Osteocyte (in vitro differentiated cells): ENCODE results near the gene PDE4D. TPM values are rescaled to one million over a fixed set of nuclear protein-coding genes. Genes with fewer than 3 reads are reported as not detected.

Experiments used
- DNase-seq: peaks from one replicate; pipeline ENCODE4 v3.0.0; 2021; ENCODE audit warnings: mixed read lengths; ENCODE audit not compliant: unreplicated experiment; ENCODE audit errors: extremely low spot score
- H3K27ac Mint-ChIP-seq: one replicate; pipeline ENCODE4 v1.8.0; 2021; ENCODE audit warnings: mild to moderate bottlenecking, mixed read lengths; ENCODE audit not compliant: unreplicated experiment
- H3K27me3 Mint-ChIP-seq: one replicate; pipeline ENCODE4 v1.8.0; 2021; ENCODE audit warnings: mixed read lengths; ENCODE audit not compliant: unreplicated experiment
- H3K36me3 Mint-ChIP-seq: one replicate; pipeline ENCODE4 v1.8.0; 2021; ENCODE audit warnings: mixed read lengths; ENCODE audit not compliant: unreplicated experiment
- H3K4me1 Mint-ChIP-seq: one replicate; pipeline ENCODE4 v1.8.0; 2021; ENCODE audit warnings: mixed read lengths; ENCODE audit not compliant: unreplicated experiment
- H3K4me3 Mint-ChIP-seq: one replicate; pipeline ENCODE4 v1.8.0; 2021; ENCODE audit warnings: mild to moderate bottlenecking, moderate library complexity, mixed read lengths; ENCODE audit not compliant: unreplicated experiment
- H3K9me3 Mint-ChIP-seq: one replicate; pipeline ENCODE4 v1.8.0; 2021; ENCODE audit warnings: mixed read lengths; ENCODE audit not compliant: unreplicated experiment
- total RNA-seq: library from RNA; stranded (reverse); gene quantifications from 2 replicates; pipeline ENCODE4 v1.2.1, GENCODE V29; 2021
- TF ChIP-seq, protein P1 (sequence below): fragments of 200-600 bp; sonication (generic); IDR thresholded peaks from 2 replicates; pipeline ENCODE4 v1.5.0; 2021; ENCODE audit warnings: antibody characterized with exemption, mild to moderate bottlenecking, moderate library complexity

PDE4D gene
- total RNA-seq, 1 donor from 2014 or later = 24.2 TPM

- H3K9me3 Mint-ChIP-seq = no peaks in the 10 kb centered on the region
- H3K4me1 Mint-ChIP-seq = no peaks in the 10 kb centered on the region
- no peak for DNase-seq
- no peaks in the 10 kb centered on the region for H3K36me3 Mint-ChIP-seq
- no peak overlapping the region for H3K27ac Mint-ChIP-seq
- H3K27me3 Mint-ChIP-seq = no peaks in the 10 kb centered on the region
- H3K4me3 Mint-ChIP-seq = no peak overlapping the region
- TF ChIP-seq, protein P1, sequence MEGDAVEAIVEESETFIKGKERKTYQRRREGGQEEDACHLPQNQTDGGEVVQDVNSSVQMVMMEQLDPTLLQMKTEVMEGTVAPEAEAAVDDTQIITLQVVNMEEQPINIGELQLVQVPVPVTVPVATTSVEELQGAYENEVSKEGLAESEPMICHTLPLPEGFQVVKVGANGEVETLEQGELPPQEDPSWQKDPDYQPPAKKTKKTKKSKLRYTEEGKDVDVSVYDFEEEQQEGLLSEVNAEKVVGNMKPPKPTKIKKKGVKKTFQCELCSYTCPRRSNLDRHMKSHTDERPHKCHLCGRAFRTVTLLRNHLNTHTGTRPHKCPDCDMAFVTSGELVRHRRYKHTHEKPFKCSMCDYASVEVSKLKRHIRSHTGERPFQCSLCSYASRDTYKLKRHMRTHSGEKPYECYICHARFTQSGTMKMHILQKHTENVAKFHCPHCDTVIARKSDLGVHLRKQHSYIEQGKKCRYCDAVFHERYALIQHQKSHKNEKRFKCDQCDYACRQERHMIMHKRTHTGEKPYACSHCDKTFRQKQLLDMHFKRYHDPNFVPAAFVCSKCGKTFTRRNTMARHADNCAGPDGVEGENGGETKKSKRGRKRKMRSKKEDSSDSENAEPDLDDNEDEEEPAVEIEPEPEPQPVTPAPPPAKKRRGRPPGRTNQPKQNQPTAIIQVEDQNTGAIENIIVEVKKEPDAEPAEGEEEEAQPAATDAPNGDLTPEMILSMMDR = no peak
Measured at GRCh38 chr5:59777028-59777427, 116.5 kb downstream of the PDE4D start.

- Mint-ChIP-seq H3K4me1 (peaks cover 9% of the 10 kb centered on the region), H3K36me3 (no peaks in the 10 kb centered on the region), H3K27ac (no peak overlapping the region), H3K9me3 (no peaks in the 10 kb centered on the region), H3K27me3 (no peaks in the 10 kb centered on the region), H3K4me3 (no peak overlapping the region)
- TF ChIP-seq, protein P1 = no peak
- no peak for DNase-seq
Measured at GRCh38 chr5:59773294-59773693, 120.2 kb downstream of the PDE4D start.

DNA sequence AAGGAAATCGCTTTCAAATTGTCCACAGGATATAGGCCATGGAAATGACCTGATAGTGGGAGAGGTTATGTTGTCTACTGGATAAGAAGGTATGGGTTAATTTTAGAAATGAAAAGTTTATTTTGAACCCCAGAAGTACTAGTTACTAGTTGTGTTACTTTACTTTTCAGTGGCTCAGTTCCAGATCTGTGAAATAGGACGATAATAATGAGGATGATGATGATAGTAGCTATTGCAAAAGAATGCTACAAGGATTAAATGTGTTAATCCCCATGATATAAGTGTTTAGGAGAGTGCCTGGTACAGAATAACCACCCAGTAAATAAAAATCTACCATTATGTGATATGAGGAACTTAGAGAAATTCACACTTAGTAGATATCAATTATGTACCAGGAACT lies 120.8 kb downstream of the PDE4D start:
- H3K4me3 Mint-ChIP-seq = no peak overlapping the region
- no peaks in the 10 kb centered on the region for H3K36me3 Mint-ChIP-seq
- H3K9me3 Mint-ChIP-seq = no peaks in the 10 kb centered on the region
- H3K4me1 Mint-ChIP-seq = peaks cover 15% of the 10 kb centered on the region
- H3K27ac Mint-ChIP-seq = no peak overlapping the region
- TF ChIP-seq, protein P1 = no peak
- no peaks in the 10 kb centered on the region for H3K27me3 Mint-ChIP-seq
- DNase-seq = no peak

- TF ChIP-seq, protein P1 = no peak
- H3K36me3 Mint-ChIP-seq = no peaks in the 10 kb centered on the region
- no peaks in the 10 kb centered on the region for H3K9me3 Mint-ChIP-seq
- H3K4me1 Mint-ChIP-seq = peaks cover 19% of the 10 kb centered on the region
- DNase-seq = no peak
- no peaks in the 10 kb centered on the region for H3K27me3 Mint-ChIP-seq
- no peak overlapping the region for H3K4me3 Mint-ChIP-seq
- H3K27ac Mint-ChIP-seq = no peak overlapping the region
Measured at GRCh38 chr5:59772206-59772605, 121.3 kb downstream of the PDE4D start.

- no peaks in the 10 kb centered on the region for H3K9me3 Mint-ChIP-seq
- TF ChIP-seq, protein P1 = no peak
- no peak overlapping the region for H3K27ac Mint-ChIP-seq
- no peak for DNase-seq
- no peaks in the 10 kb centered on the region for H3K27me3 Mint-ChIP-seq
- H3K4me1 Mint-ChIP-seq = peaks cover 31% of the 10 kb centered on the region
- no peaks in the 10 kb centered on the region for H3K36me3 Mint-ChIP-seq
- no peak overlapping the region for H3K4me3 Mint-ChIP-seq
Measured at GRCh38 chr5:59770953-59771352, 122.6 kb downstream of the PDE4D start.
